Smooth muscle cell (in vitro differentiated cells): ENCODE measurements around the gene PPP2R1A. TPM values are rescaled to one million over a fixed set of nuclear protein-coding genes. Genes with fewer than 3 reads are reported as not detected.

Experiments
- DNase-seq: peaks from one replicate; lab custom pipeline; 2025; ENCODE audit not compliant: unreplicated experiment; lab: John Stamatoyannopoulos, UW
- H2AFZ ChIP-seq: fragments of 200-600 bp; sonication (generic); 2 replicates; pipeline ENCODE4 v1.6.0; 2016; ENCODE audit warnings: antibody characterized with exemption, low read depth, mild to moderate bottlenecking
- H3F3A ChIP-seq: fragments of 200-600 bp; sonication (generic); 2 replicates; pipeline ENCODE4 v1.6.0; 2017; ENCODE audit warnings: antibody characterized with exemption, low read depth
- H3K27ac ChIP-seq: fragments of 200-600 bp; sonication (generic); 2 replicates; pipeline ENCODE4 v1.5.1; 2016; ENCODE audit warnings: low read depth, mild to moderate bottlenecking
- H3K27me3 ChIP-seq: fragments of 200-600 bp; sonication (generic); 2 replicates; pipeline ENCODE4 v1.6.1; 2016; ENCODE audit warnings: low read depth, mild to moderate bottlenecking
- H3K36me3 ChIP-seq: fragments of 200-600 bp; sonication (generic); 2 replicates; pipeline ENCODE4 v1.5.1; 2016; ENCODE audit warnings: low read depth
- H3K4me1 ChIP-seq: fragments of 200-600 bp; sonication (generic); 2 replicates; pipeline ENCODE4 v1.5.1; 2016; ENCODE audit warnings: low read depth
- H3K4me2 ChIP-seq: fragments of 200-600 bp; sonication (generic); 2 replicates; pipeline ENCODE4 v1.6.0; 2016; ENCODE audit warnings: mild to moderate bottlenecking
- H3K4me3 ChIP-seq: fragments of 200-600 bp; sonication (generic); 2 replicates; pipeline ENCODE4 v1.5.1; 2016; ENCODE audit warnings: mild to moderate bottlenecking
- H3K79me2 ChIP-seq: fragments of 200-600 bp; sonication (generic); 2 replicates; pipeline ENCODE4 v1.6.0; 2016; ENCODE audit warnings: low read depth, mild to moderate bottlenecking
- H3K9ac ChIP-seq: fragments of 200-600 bp; sonication (generic); 2 replicates; pipeline ENCODE4 v1.6.0; 2016; ENCODE audit warnings: low read depth
- H3K9me3 ChIP-seq: fragments of 200-600 bp; sonication (generic); replicated peaks from 2 replicates; pipeline ENCODE4 v1.5.1; 2016; ENCODE audit warnings: low read depth
- H4K20me1 ChIP-seq: fragments of 200-600 bp; sonication (generic); 2 replicates; pipeline ENCODE4 v1.6.0; 2016; ENCODE audit warnings: low read depth
- WGBS: methylation state at CpG from one replicate; pipeline ENCODE4 v1.1.7; 2016; ENCODE audit warnings: low lambda C conversion rate; 5-methylcytosine and 5-hydroxymethylcytosine counted together
- polyA plus RNA-seq: library from polyadenylated mRNA; unstranded; fragments of >200 nt; fragmentation: Nextera tagmentation; extraction: Ambion mirVana; gene quantifications from 2 replicates; pipeline ENCODE4 v1.2.1, GENCODE V29; 2016
- total RNA-seq: library from RNA; depleted of rRNA; stranded (reverse); fragments of >200 nt; gene quantifications from 2 replicates; pipeline ENCODE4 v1.2.3, GENCODE V29; 2014
- TF ChIP-seq, protein P1 (sequence below): fragments of 200-600 bp; sonication (generic); IDR thresholded peaks from 2 replicates; pipeline ENCODE4 v1.5.1; 2017; ENCODE audit warnings: borderline replicate concordance, mild to moderate bottlenecking, antibody characterized with exemption; ENCODE audit not compliant: insufficient read depth, poor library complexity, severe bottlenecking

Gene PPP2R1A
- total and polyA plus RNA-seq, 2 experiments from 2014 or later: 121 to 265 TPM

DNA sequence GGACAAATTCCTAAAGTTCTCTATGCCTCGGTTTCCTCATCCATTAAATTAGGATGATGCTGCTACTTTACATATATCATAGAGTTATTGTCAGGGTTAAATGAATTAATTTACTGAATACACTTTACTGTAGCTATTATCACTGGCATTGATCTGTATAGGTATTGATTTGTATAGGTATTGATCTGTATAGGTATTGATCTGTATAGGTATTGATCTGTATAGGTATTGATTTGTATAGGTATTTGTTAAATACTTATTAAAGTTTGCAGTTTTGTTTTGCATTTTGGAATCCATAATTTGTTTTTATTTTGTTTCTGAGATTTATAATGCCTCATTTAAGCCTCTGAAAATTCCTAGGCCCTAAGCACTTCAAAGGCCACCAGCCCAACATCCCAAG is 2.4 kb upstream of the PPP2R1A start:
- Histone ChIP-seq H2AFZ (no peak overlapping the region), H3K79me2 (peaks cover 22% of the 10 kb centered on the region), H3K4me2 (no peak overlapping the region), H3K4me1 (peaks cover 19% of the 10 kb centered on the region), H3K9ac (no peak overlapping the region), H3K27ac (no peak overlapping the region), H3K9me3 (no peaks in the 10 kb centered on the region), H3K36me3 (no peaks in the 10 kb centered on the region), H3K27me3 (no peaks in the 10 kb centered on the region), H3K4me3 (no peak overlapping the region), H3F3A (peaks cover 5% of the 10 kb centered on the region), H4K20me1 (peaks cover 16% of the 10 kb centered on the region)
- TF ChIP-seq, protein P1, sequence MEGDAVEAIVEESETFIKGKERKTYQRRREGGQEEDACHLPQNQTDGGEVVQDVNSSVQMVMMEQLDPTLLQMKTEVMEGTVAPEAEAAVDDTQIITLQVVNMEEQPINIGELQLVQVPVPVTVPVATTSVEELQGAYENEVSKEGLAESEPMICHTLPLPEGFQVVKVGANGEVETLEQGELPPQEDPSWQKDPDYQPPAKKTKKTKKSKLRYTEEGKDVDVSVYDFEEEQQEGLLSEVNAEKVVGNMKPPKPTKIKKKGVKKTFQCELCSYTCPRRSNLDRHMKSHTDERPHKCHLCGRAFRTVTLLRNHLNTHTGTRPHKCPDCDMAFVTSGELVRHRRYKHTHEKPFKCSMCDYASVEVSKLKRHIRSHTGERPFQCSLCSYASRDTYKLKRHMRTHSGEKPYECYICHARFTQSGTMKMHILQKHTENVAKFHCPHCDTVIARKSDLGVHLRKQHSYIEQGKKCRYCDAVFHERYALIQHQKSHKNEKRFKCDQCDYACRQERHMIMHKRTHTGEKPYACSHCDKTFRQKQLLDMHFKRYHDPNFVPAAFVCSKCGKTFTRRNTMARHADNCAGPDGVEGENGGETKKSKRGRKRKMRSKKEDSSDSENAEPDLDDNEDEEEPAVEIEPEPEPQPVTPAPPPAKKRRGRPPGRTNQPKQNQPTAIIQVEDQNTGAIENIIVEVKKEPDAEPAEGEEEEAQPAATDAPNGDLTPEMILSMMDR: no peak
- no peak for DNase-seq
- WGBS: 98% methylated on average over 1 of the region's 1 CpG

GRCh38 chr19:52188822-52189734 is 774 bp upstream of the PPP2R1A start:
- DNase-seq: peak; percentile 98
- H3K4me1 ChIP-seq: peaks cover 19% of the 10 kb centered on the region
- peak overlapping the region; percentile 73 for H3K27ac ChIP-seq
- peaks cover 39% of the 10 kb centered on the region for H3K79me2 ChIP-seq
- WGBS: 4% methylated on average over 32 of the region's 32 CpGs
- no peaks in the 10 kb centered on the region for H3K36me3 ChIP-seq
- H3K4me2 ChIP-seq: peak overlapping the region; percentile 88
- H2AFZ ChIP-seq: peak overlapping the region; percentile 56
- peaks cover 5% of the 10 kb centered on the region for H3F3A ChIP-seq
- TF ChIP-seq, protein P1: no peak
- no peaks in the 10 kb centered on the region for H3K9me3 ChIP-seq
- peaks cover 33% of the 10 kb centered on the region for H4K20me1 ChIP-seq
- no peaks in the 10 kb centered on the region for H3K27me3 ChIP-seq
- peak overlapping the region; percentile 50 for H3K4me3 ChIP-seq
- peak overlapping the region; percentile 68 for H3K9ac ChIP-seq

- Histone ChIP-seq H3K36me3 (no peaks in the 10 kb centered on the region), H3K4me2 (peak overlapping the region; percentile 92), H3F3A (peaks cover 5% of the 10 kb centered on the region), H3K4me1 (peaks cover 19% of the 10 kb centered on the region), H3K4me3 (peak overlapping the region; percentile 63), H3K27me3 (no peaks in the 10 kb centered on the region), H3K9me3 (no peaks in the 10 kb centered on the region), H3K79me2 (peaks cover 55% of the 10 kb centered on the region), H3K9ac (peak overlapping the region; percentile 92), H4K20me1 (peaks cover 49% of the 10 kb centered on the region), H2AFZ (peak overlapping the region; percentile 34), H3K27ac (peak overlapping the region; percentile 90)
- TF ChIP-seq, protein P1: no peak
- 3% methylated on average over 39 of the region's 40 CpGs for WGBS
- no peak for DNase-seq
Observed at GRCh38 chr19:52190487-52191293, 838 bp downstream of the PPP2R1A start.
